ENCODE data around the gene CGRRF1.
A peak's percentile ranks its signal among the peaks of the same experiment; 100 is the strongest.

CGRRF1 gene

GRCh38 chr14:54489731-54490444 is 19.8 kb upstream of the CGRRF1 start:
- DNase-seq, result no peak

- DNase-seq, result no peak
These were observed 19.1 kb upstream of the CGRRF1 start for GRCh38 chr14:54490445-54491175.

DNA sequence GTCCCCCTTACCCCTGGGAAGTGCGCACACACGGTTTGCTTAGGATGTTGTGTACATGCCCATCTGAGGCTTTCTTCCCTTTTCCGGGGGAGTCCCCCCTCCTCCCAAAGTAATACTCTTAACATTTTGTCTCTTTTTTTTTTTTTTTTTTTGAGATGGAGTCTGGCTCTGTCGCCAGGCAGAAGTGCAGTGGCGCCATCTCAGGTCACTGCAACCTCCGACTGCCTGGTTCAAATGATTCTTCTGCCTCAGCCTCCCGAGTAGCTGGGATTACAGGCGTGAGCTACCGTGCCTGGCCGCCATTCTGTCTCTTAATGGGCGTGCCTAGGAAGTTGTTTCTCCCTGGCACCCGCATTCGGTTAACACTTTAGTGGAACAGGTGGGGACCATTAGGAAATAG is 16.4 kb upstream of the CGRRF1 start:
- DNase-seq, result no peak

- DNase-seq, result no peak
These were observed 12.5 kb upstream of the CGRRF1 start for GRCh38 chr14:54497224-54497623.

- DNase-seq, result no peak
These were observed 11.6 kb upstream of the CGRRF1 start for GRCh38 chr14:54498095-54498531.

DNA sequence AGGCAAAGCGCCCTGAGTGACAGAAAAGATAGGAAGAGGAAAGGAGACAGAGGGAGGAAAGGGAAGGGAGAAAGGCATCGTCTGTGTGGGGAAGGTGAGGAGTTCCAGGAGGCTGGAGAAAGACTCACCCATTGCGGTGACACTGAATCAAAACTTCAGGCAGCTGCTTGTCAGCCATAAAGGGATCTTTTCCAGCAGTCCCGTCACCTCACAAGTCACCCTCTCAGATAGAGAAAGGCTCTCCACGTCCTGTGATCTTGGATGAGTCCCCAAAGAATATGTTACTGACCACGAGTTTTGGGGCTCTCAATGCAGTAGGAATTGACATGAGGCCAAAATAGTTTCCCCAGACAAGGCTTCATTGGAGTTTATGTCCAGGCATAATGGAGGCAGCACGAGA is 11.1 kb upstream of the CGRRF1 start:
- DNase-seq, result no peak

DNA sequence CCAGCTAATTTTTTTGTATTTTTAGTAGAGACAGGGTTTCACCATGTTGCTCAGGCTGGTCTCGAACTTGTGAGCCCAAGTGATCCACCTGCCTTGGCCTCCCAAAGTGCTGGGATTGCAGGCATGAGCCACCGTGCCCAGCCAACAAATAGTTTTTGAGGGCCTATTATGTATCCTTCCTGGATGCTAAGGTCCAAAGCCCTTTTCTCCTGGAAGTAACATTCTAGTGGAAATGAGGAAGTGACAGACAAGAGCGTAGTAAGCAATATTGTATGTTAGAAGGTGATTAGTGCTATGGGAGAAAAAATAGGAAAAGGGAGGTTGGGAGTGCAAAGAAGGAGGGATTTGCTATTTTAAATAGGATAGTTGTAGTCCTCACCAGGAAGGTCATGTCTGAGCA is 9.0 kb upstream of the CGRRF1 start:
- no peak for DNase-seq

- no peak for DNase-seq
These were observed 8.2 kb upstream of the CGRRF1 start for GRCh38 chr14:54501480-54501879.

- no peak for DNase-seq
These were observed 7.1 kb upstream of the CGRRF1 start for GRCh38 chr14:54502602-54503001.

- DNase-seq, result no peak
These were observed 6.2 kb upstream of the CGRRF1 start for GRCh38 chr14:54503486-54503885.

DNA sequence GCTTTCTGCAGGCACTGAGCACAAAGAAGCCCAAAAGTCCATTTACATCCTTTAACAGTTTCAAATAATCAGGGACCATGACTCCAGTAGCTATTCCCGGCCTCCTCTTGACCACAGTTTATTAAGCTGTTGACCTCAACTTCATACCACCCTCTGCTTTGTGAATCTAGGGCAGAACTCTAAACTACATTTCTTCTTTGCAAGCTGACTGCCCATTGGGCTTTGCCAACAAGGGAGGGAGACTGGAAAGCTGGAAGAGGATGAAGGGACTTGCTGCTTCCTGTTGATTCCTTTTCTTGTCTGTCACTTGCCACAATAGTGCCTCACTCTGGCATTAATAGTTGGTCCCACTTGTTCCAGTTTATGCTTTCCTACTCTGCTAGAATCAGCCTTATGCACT is 2.7 kb downstream of the CGRRF1 start:
- DNase-seq, result no peak

GRCh38 chr14:54515670-54516069 is 6.0 kb downstream of the CGRRF1 start:
- no peak for DNase-seq

GRCh38 chr14:54516709-54517108 is 7.0 kb downstream of the CGRRF1 start:
- DNase-seq, result peak; percentile 26

DNA sequence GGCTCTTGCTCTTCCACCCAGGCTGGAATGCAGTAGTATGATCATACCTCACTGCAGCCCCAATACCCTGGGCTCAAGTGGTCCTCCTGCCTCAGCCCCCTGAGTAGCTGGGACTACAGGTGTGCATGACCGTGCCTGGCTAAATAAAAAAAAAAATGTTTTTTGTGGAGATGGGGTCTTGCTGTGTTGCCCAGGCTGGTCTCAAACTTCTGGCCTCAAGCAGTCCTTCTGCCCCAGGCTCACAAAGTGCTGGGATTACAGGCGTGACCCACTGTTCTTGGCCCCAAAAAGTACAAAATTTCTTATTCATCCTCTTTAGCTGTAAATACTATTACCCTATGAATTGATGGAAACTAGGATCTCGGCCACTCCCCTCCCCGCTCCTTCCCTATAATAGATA is 14.7 kb downstream of the CGRRF1 start:
- no peak for DNase-seq

GRCh38 chr14:54528973-54529372 is 19.3 kb downstream of the CGRRF1 start:
- no peak for DNase-seq

DNA sequence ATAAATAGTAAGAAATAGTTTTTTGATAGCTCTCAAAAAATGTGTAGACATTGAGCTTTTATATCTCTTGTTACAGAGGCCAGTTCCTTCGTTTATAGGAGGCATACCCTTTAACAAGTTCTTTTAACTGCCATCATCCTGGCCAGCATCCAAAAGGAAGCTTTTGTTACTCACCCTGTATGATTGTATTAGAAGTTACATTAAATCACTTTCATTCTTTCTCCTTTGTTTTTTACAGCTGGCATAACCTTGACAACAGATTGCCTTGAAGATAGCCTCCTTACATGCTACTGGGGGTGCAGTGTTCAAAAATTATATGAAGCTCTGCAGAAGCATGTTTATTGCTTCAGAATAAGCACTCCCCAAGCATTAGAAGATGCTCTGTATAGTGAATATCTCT is 20.1 kb downstream of the CGRRF1 start:
- DNase-seq, result no peak

- no peak for DNase-seq
These were observed 22.7 kb downstream of the CGRRF1 start for GRCh38 chr14:54532111-54533012.

- DNase-seq, result no peak
These were observed 23.4 kb downstream of the CGRRF1 start for GRCh38 chr14:54533100-54533499.

GRCh38 chr14:54535126-54535525 is 25.4 kb downstream of the CGRRF1 start:
- no peak for DNase-seq

DNA sequence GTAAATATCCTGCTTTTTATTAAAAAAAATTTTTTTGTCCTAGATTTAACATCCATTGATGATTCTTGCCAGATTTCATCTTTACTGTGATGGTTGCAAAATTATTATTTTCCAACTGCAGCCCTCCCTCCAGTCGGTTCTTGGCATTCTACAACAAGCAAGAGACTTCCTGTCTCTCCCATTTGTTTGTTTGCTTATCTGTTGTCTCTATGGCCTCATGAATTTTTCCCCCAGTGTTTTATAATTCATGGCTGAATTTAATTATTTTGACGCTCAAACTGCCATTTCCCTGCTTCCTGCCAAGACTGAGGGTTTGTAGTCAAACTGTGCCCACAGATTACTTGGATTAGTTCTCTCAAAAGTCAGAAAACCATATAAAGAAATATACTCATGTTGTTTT is 25.9 kb downstream of the CGRRF1 start:
- no peak for DNase-seq

- DNase-seq, result no peak
These were observed 27.9 kb downstream of the CGRRF1 start for GRCh38 chr14:54537651-54538050.

- no peak for DNase-seq
These were observed 28.3 kb downstream of the CGRRF1 start for GRCh38 chr14:54538055-54538454.

GRCh38 chr14:54547583-54547982 is 37.9 kb downstream of the CGRRF1 start:
- DNase-seq, result no peak

GRCh38 chr14:54548491-54548890 is 38.8 kb downstream of the CGRRF1 start:
- DNase-seq, result no peak
